Activated T-cell treated with anti-CD3 and anti-CD28 coated beads for 24 hours (primary cell): ENCODE measurements around the gene ARAP3.

Experiments used
- DNase-seq: peaks from one replicate; pipeline ENCODE4 v3.0.0-alpha.2; 2020; ENCODE audit warnings: low read depth

ARAP3 gene

GRCh38 chr5:141703133-141703561, 21.1 kb upstream of the ARAP3 start:
- no peak for DNase-seq

- no peak for DNase-seq
Measured at GRCh38 chr5:141701360-141702119, 19.5 kb upstream of the ARAP3 start.

GRCh38 chr5:141697586-141697985, 15.6 kb upstream of the ARAP3 start:
- no peak for DNase-seq

- no peak for DNase-seq
Measured at GRCh38 chr5:141696431-141696830, 14.4 kb upstream of the ARAP3 start.

- DNase-seq: no peak
Measured at GRCh38 chr5:141695627-141696215, 13.7 kb upstream of the ARAP3 start.

- no peak for DNase-seq
Measured at GRCh38 chr5:141694479-141694878, 12.4 kb upstream of the ARAP3 start.

GRCh38 chr5:141692919-141693725, 11.1 kb upstream of the ARAP3 start:
- peak; percentile 68 for DNase-seq

- no peak for DNase-seq
Measured at GRCh38 chr5:141692533-141692888, 10.5 kb upstream of the ARAP3 start.

- DNase-seq: peak; percentile 84
Measured at GRCh38 chr5:141691867-141692532, 10.0 kb upstream of the ARAP3 start.

GRCh38 chr5:141691286-141691866, 9.3 kb upstream of the ARAP3 start:
- no peak for DNase-seq

- no peak for DNase-seq
Measured at GRCh38 chr5:141686648-141687416, 4.8 kb upstream of the ARAP3 start.

- DNase-seq: no peak
Measured at GRCh38 chr5:141685591-141685990, 3.6 kb upstream of the ARAP3 start.

GRCh38 chr5:141683596-141684141, 1.6 kb upstream of the ARAP3 start:
- no peak for DNase-seq

GRCh38 chr5:141681295-141681694, 735 bp downstream of the ARAP3 start:
- no peak for DNase-seq

GRCh38 chr5:141680751-141681201, 1.3 kb downstream of the ARAP3 start:
- no peak for DNase-seq

- no peak for DNase-seq
Measured at GRCh38 chr5:141680178-141680577, 1.9 kb downstream of the ARAP3 start.

GRCh38 chr5:141677415-141677814, 4.6 kb downstream of the ARAP3 start:
- no peak for DNase-seq

- DNase-seq: no peak
Measured at GRCh38 chr5:141675672-141676071, 6.4 kb downstream of the ARAP3 start.

- DNase-seq: no peak
Measured at GRCh38 chr5:141674747-141675146, 7.3 kb downstream of the ARAP3 start.

GRCh38 chr5:141672841-141673813, 8.9 kb downstream of the ARAP3 start:
- no peak for DNase-seq
